T-helper 17 cell (primary cell): ENCODE data around the gene HNRNPDL. TPM values are rescaled to one million over a fixed set of nuclear protein-coding genes. Genes with fewer than 3 reads are reported as not detected.
A peak's percentile ranks its signal among the peaks of the same experiment; 100 is the strongest.
"Not testable (repeated sequence)": the region's sequence is repeated elsewhere in the genome, so short reads cannot be mapped to it uniquely, and the experiment has no call there.

Experiments used
- ATAC-seq: fragments of 150-1000 bp; cut with Tn5 transposase; 2 replicates; pipeline ENCODE4 v1.10.0; 2021; ENCODE audit warnings: mild to moderate bottlenecking, moderate library complexity
- DNase-seq, 3 donors: peaks; one replicate each; pipeline versions ENCODE4 v3.0.0 to v3.0.0-alpha.2; 2020 to 2021
- H3K9me3 ChIP-seq: one replicate; pipeline ENCODE4 v1.7.0; 2013; ENCODE audit warnings: low read length, mild to moderate bottlenecking; ENCODE audit not compliant: control insufficient read depth, poor library complexity, severe bottlenecking
- H3K27ac Mint-ChIP-seq: one replicate; pipeline ENCODE4 v1.8.0; 2022; ENCODE audit warnings: mild to moderate bottlenecking, moderate library complexity, mixed read lengths
- H3K27me3 Mint-ChIP-seq: one replicate; pipeline ENCODE4 v1.8.0; 2022; ENCODE audit warnings: mixed read lengths
- H3K36me3 Mint-ChIP-seq: one replicate; pipeline ENCODE4 v1.8.0; 2022; ENCODE audit warnings: low read depth, mixed read lengths
- H3K4me1 Mint-ChIP-seq: one replicate; pipeline ENCODE4 v1.8.0; 2022; ENCODE audit warnings: mild to moderate bottlenecking, mixed read lengths
- H3K4me3 Mint-ChIP-seq: one replicate; pipeline ENCODE4 v1.8.0; 2022; ENCODE audit warnings: mild to moderate bottlenecking, moderate library complexity, mixed read lengths
- total RNA-seq, 4 donors: library from RNA in 2 of 4; stranded (reverse) in 2 of 4; gene quantifications; one replicate each; pipeline ENCODE4 v1.2.3 and lab custom pipeline; 2022 to 2026

The HNRNPDL gene
- total RNA-seq, 2 donors from 2014 or later: 339 to 360 TPM

DNA sequence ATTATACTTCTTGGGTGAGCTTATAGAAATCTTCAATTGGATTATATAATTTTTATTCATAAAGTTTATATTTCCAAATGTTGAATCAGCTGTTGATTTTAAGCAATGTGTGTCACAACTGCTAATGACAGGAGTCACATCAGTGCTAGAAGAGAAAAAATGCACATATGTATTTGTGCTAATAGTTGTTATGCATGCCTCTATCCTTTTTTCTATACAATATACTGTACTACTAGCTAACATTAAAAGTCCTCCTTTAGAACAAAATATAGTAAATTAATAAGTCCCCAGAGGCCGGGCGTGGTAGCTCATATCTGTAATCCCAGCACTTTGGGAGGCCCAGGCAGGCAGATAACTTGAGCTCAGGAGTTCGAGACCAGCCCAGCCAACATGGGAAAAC is 32.7 kb downstream of the HNRNPDL start:
- H3K9me3 ChIP-seq: no peaks in the 10 kb centered on the region
- no peak overlapping the region for H3K27ac Mint-ChIP-seq
- ATAC-seq (no peak), DNase-seq (no peak)
- H3K27me3 Mint-ChIP-seq: peaks cover 30% of the 10 kb centered on the region
- peaks cover 3% of the 10 kb centered on the region for H3K36me3 Mint-ChIP-seq
- no peaks in the 10 kb centered on the region for H3K4me1 Mint-ChIP-seq
- H3K4me3 Mint-ChIP-seq: no peak overlapping the region

DNA sequence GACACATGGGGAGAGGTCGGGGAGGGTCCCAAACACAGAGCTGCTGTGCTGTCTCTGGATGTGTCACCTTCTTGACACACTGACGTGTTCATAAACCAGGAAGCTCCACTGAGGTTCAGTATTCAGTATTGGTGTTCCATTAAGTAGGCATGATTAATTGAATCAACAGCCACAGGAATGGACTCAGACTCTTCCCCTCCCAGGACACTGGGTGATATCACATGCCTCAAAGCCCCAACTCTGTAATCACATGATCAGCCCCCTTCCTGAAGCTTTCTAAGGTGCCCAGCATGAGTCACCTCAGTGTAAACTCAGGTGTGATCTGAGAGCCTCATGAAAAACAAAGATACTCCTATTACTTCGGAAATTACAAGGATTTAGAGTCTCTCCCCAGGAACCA is 35.4 kb downstream of the HNRNPDL start:
- no peaks in the 10 kb centered on the region for H3K4me1 Mint-ChIP-seq

DNA sequence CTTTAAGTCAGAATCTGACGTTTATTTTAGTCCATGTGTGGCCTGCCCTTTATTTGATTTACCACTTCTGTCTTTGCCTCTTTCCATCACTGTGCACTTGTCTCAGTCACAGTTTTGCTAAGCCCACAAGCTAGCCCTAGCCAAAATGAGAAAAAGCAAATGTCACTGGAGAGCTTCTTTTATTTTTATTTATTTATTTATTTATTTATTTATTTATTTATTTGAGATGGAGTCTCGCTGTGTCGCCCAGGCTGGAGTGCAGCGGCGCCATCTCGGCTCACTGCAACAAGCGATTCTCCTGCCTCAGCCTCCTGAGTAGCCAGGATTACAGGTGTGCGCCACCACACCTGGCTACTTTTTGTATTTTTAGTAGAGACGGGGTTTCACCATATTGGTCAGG is 40.2 kb downstream of the HNRNPDL start:
- not testable (repeated sequence) for H3K27ac Mint-ChIP-seq, DNase-seq, H3K9me3 ChIP-seq, H3K36me3 Mint-ChIP-seq, H3K4me3 Mint-ChIP-seq, H3K27me3 Mint-ChIP-seq, H3K4me1 Mint-ChIP-seq, ATAC-seq

More for the DNA sequence above, 35.4 kb downstream of the HNRNPDL start:
- Mint-ChIP-seq H3K4me3 (no peak overlapping the region), H3K36me3 (peaks cover 3% of the 10 kb centered on the region), H3K27me3 (peaks cover 17% of the 10 kb centered on the region), H3K27ac (no peak overlapping the region)
- DNase-seq (no peak), ATAC-seq (no peak)
- H3K9me3 ChIP-seq: no peaks in the 10 kb centered on the region

DNA sequence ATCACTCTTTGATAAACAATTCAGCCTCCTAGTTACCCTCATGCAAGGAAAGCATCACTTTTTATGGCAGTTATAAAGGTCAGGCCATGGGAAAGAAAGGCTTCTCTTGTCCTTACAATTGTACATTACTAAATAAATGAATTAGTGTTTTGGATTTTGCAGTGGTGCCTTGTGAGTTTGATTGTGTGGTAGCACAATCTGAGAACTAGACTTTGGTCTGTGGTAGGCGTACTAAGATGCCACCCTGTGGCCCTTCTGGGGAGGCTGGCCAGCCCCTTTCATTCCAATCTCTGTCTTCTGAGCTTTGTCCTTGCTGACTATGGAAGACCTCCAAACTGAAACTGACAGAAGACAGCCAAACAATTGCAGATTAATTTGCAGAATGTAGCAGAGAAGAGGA is 41.9 kb downstream of the HNRNPDL start:
- DNase-seq: no peak
- Mint-ChIP-seq H3K4me3 (no peak overlapping the region), H3K27ac (no peak overlapping the region), H3K36me3 (peaks cover 2% of the 10 kb centered on the region), H3K27me3 (no peaks in the 10 kb centered on the region), H3K4me1 (peaks cover 4% of the 10 kb centered on the region)
- no peak for ATAC-seq
- H3K9me3 ChIP-seq: no peaks in the 10 kb centered on the region

DNA sequence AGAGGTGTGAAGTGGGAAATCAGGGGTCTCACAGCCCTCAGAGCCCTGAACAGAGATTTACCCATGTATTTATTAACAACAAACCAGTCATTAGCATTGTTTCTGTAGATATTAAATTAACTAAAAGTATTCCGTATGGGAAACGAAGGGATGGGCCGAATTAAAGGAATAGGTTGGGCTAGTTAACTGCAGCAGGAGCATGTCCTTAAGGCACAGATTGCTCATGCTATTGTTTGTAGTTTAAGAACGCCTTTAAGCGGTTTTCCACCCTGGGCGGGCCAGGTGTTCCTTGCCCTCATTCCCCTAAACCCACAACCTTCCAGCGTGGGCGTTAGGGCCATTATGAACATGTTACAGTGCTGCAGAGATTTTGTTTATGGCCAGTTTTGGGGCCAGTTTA is 44.0 kb downstream of the HNRNPDL start:
- not testable (repeated sequence) for ATAC-seq, H3K9me3 ChIP-seq, H3K27me3 Mint-ChIP-seq, H3K4me3 Mint-ChIP-seq, H3K36me3 Mint-ChIP-seq, H3K27ac Mint-ChIP-seq, DNase-seq, H3K4me1 Mint-ChIP-seq

DNA sequence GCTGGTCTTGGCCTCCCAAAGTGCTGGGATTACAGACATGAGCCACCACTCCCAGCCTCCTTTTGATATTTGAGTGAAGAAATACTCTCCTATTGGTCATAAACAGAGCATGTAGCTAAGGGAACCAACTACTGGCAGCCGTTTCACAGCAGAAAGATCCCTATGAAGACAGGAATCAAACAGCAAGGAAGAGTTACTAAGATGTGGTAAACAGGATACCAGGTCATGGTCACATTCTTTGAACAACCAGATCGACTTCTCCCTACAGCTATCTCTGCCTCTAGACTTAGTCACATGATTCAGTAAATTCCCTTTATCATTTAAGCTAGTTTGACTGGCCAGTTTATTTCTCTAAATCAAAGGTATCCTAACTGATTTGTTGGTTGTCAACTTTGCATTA is 47.5 kb downstream of the HNRNPDL start:
- ATAC-seq (no peak), DNase-seq (no peak)
- no peaks in the 10 kb centered on the region for H3K9me3 ChIP-seq
- Mint-ChIP-seq H3K27ac (no peak overlapping the region), H3K36me3 (peaks cover 6% of the 10 kb centered on the region), H3K4me1 (peaks cover 8% of the 10 kb centered on the region), H3K4me3 (no peak overlapping the region), H3K27me3 (no peaks in the 10 kb centered on the region)

DNA sequence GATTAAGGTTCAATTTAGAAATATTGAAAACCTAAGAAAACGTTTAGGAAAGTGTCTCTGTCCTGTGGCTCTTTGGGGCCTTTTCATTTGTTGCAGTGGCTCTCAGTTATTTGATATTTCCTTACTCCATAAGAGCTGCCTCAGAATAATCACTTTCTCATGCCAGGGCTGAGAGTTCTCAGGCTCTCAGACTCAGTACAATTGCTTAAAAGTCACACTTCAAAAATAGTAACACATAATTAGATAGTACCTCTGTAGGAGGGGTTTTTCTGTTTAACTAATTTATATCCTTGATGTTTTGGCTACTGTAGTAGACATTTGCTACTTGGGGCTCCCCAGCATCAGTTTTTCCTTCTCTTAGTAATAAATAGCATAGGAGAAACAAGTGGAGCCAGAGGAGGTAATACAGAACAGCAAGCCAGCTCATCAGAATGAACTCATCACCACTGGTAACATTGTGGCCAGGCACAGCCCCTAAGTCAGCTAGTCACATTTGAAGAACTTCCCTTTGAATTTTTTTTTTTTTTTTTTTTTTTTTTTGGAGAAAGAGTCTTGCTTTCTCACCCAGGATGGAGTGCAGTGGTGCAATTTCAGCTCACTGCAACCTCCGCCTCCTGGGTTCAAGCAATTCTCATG is 48.5 kb downstream of the HNRNPDL start:
- Mint-ChIP-seq H3K4me1 (peaks cover 8% of the 10 kb centered on the region), H3K4me3 (no peak overlapping the region), H3K27me3 (no peaks in the 10 kb centered on the region), H3K36me3 (peaks cover 6% of the 10 kb centered on the region), H3K27ac (no peak overlapping the region)
- DNase-seq (no peak), ATAC-seq (no peak)
- no peaks in the 10 kb centered on the region for H3K9me3 ChIP-seq

DNA sequence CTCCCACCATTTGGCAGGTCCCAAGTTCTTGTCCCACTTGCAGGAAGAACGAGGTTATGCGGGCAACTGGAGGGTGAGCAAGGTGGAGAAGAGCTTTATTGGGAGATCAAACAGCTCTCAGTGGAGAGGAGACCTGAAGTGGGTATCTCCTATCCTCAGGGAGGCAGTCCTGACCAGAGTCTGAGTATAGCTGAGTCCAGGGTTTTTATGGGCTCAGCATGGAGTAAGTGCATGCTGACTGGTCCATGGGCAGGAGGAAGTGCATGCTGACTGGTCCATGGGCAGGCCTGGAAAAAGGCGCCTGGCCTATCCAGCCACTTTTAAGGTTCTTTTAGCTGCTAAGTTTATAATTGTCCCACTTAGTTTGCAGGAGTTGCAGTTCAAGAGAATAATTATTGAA is 49.0 kb downstream of the HNRNPDL start:
- DNase-seq (no peak), ATAC-seq (no peak)
- Mint-ChIP-seq H3K27me3 (no peaks in the 10 kb centered on the region), H3K4me3 (no peak overlapping the region), H3K27ac (no peak overlapping the region), H3K36me3 (peaks cover 6% of the 10 kb centered on the region), H3K4me1 (peaks cover 12% of the 10 kb centered on the region)
- no peaks in the 10 kb centered on the region for H3K9me3 ChIP-seq

DNA sequence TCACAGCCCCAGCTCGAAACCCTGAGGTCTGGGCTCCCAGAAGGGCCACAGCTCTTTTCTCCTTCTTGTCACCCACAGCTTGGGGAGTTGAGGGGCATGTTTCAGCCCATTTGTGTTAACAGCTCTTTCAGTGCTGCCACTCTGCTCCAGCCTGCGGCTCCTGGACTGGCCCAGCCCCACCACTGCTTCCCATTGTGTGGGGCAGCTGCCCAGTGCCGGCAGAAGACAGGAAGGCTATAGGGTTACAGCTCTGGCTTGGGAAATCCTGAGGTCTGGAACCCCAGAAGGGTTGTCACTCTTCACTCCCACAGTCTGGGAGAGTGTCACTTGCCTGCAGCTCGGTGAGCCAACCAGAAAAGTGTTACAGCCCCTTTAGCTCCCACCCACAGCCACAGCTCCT is 49.4 kb downstream of the HNRNPDL start:
- no peak overlapping the region for H3K4me3 Mint-ChIP-seq
- H3K27me3 Mint-ChIP-seq: no peaks in the 10 kb centered on the region
- no peak overlapping the region for H3K27ac Mint-ChIP-seq
- no peak for ATAC-seq
- peaks cover 15% of the 10 kb centered on the region for H3K4me1 Mint-ChIP-seq
- peaks cover 6% of the 10 kb centered on the region for H3K36me3 Mint-ChIP-seq
- DNase-seq: no peak
- H3K9me3 ChIP-seq: no peaks in the 10 kb centered on the region

DNA sequence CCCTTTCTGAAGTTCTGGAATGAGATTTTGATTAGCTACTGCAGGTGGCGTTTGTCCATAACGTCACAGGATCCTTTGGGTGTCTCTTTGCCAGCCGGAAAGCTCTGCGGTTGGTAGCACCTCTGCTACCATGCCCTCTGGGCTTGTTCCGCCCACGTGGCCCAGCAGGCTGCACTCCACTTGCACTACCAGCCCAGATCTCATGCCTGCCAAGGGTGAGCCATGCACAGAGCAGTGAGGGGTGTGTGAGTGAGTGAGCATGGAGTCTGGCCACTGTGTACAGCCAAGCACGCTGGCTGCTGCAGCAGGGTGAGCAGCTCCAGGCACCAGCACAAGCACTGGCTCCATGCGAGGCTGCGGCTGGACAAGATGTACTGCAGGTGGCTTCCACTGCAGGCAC is 49.9 kb downstream of the HNRNPDL start:
- no peak overlapping the region for H3K4me3 Mint-ChIP-seq

DNA sequence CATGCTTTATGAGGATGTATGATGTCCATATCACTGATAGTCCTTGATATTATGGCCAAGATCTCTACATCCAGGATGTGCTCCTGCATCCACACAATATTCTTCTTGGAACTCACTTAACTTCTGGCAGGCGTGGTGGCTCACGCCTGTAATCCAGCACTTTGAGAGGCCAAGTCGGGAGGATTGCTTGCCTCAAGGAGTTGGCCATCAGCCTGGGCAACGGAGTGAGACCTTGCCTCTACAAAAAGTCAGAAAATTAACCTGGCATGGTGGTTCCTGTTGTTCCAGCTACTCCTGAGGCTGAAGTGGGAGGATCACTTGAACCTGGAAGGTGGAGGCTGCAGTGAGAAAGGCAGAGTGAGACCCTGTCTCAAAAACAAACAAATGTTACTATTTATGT is 54.2 kb downstream of the HNRNPDL start:
- no peaks in the 10 kb centered on the region for H3K9me3 ChIP-seq
- ATAC-seq: no peak
- Mint-ChIP-seq H3K36me3 (peaks cover 14% of the 10 kb centered on the region), H3K4me1 (peaks cover 31% of the 10 kb centered on the region), H3K27me3 (no peaks in the 10 kb centered on the region), H3K4me3 (peak overlapping the region; percentile 25), H3K27ac (peak overlapping the region; percentile 1)
- DNase-seq: no peak

More for the DNA sequence above, 49.9 kb downstream of the HNRNPDL start:
- Mint-ChIP-seq H3K4me1 (peaks cover 15% of the 10 kb centered on the region), H3K27me3 (no peaks in the 10 kb centered on the region), H3K36me3 (peaks cover 6% of the 10 kb centered on the region), H3K27ac (no peak overlapping the region)
- ATAC-seq (no peak), DNase-seq (no peak)
- no peaks in the 10 kb centered on the region for H3K9me3 ChIP-seq

DNA sequence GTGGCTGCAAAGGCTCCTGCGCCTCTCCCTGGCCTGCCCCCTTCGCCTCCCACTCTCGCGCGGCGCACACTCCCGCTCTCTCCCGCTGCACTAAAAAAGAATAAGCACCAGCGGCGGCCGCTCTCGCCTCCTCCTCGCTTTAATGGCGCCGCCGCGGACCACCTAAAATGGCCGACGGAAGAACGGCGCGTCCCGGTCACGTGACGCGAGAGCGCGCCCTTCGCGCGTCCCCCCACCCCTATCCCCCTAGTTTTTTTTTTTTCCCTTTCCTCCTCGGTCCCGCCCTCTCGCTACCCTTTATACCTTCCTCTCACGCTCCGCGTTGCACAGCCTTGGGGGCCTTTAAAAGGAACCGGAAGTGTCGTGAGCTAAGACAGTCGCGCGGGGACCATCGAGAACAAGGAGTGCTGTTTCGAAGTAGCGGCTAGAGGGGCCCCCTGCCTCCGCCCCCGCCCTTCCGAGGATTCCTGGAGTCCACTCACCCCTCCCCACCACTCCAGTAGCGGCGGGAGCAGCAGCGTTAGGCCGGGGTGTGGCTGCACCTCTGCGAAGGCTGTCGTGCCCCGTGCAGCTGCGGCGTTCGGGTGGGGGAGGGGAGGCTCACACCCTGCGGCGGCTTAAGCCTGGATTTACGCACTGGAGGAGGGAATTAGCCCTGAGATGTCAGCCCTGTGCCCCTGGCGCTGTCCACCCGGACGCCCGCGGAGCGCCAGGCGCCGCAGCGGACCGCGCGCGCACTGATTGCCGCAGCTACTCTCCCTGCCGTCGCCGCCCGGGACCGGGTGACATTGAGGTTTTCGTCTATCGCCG is 56.2 kb downstream of the HNRNPDL start, which contains the start of gene HNRNPD:
TSS of gene HNRNPD (minus strand) at position 176 of the 810 bp plus-strand sequence. CDS start 313 bp downstream, outside the sequence.
- Mint-ChIP-seq H3K27ac (peak within 1 kb of the TSS; percentile 99), H3K27me3 (no peaks in the 10 kb centered on the region), H3K36me3 (peaks cover 10% of the 10 kb centered on the region), H3K4me1 (peaks cover 41% of the 10 kb centered on the region), H3K4me3 (peak within 1 kb of the TSS; percentile 98)
- ATAC-seq (peak; percentile 87), DNase-seq (peak; percentile 77 to 86 (median 84))
- no peaks in the 10 kb centered on the region for H3K9me3 ChIP-seq

DNA sequence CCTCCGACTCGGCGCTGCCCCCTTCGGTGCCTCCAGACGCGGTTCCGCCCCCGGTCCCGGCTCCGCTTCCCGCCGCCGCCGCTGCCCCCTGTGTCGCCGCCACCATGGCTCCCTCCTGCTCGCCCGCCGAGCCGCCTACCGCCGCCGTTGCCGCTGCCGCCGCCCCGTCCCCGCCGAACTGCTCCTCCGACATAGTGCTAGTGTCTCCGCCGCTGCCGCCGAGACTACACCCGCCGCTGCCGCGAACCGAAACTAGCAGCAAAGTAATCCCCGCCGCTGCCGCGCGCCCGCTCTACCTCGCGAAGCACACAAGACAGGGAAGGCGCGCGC is 56.8 kb downstream of the HNRNPDL start:
- peaks cover 10% of the 10 kb centered on the region for H3K36me3 Mint-ChIP-seq
- H3K4me3 Mint-ChIP-seq: peak overlapping the region; percentile 98
- H3K27me3 Mint-ChIP-seq: no peaks in the 10 kb centered on the region
- DNase-seq (no peak), ATAC-seq (peak; percentile 37)
- peaks cover 44% of the 10 kb centered on the region for H3K4me1 Mint-ChIP-seq
- H3K27ac Mint-ChIP-seq: peak overlapping the region; percentile 99
- no peaks in the 10 kb centered on the region for H3K9me3 ChIP-seq
